DMS153 (cell line): ENCODE measurements around the gene ANKRD28.
"Not testable (repeated sequence)": the region's sequence is repeated elsewhere in the genome, so short reads cannot be mapped to it uniquely, and the experiment has no call there.

Experiments used
- DNase-seq: peaks from one replicate; lab custom pipeline; 2025; lab: John Stamatoyannopoulos, UW

ANKRD28 gene

DNA sequence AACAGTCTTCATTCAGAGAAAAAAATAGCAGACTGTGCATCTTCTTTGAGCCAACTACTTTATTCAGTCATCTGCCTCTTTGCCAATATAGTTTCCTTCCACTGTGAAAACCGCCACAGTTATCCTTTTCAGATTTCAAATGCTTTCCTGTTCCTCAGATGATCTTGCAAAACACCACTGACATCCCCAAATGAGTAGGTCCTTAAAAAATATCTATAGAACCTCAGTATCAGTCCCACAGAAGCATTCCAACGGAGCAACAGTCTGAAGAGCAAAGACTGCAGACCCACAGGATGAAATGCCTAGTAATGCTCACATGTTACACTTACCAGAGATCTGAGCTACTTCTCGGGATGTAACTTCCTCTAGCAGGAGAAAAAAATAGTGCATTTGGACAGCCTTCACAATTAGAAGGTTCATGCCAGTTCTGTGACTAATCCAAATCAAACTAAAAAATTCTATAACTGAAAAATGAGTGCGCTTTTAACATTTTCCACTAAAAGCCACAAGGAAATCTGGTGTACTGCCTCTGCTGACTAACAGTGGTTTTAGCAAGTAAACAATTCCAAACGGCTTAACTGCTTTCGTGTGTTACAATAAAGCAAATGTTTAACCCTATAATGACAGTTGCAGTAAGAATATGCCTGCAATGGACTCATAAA, at the start of gene ANKRD28:
ANKRD28 (minus strand) TSS at position 338 of the 662 bp plus-strand sequence. CDS start 1,458 bp downstream, outside the sequence.
- DNase-seq, result no peak

- no peak for DNase-seq
These were observed 49.5 kb upstream of the ANKRD28 start for GRCh38 chr3:15847239-15847638.

DNA sequence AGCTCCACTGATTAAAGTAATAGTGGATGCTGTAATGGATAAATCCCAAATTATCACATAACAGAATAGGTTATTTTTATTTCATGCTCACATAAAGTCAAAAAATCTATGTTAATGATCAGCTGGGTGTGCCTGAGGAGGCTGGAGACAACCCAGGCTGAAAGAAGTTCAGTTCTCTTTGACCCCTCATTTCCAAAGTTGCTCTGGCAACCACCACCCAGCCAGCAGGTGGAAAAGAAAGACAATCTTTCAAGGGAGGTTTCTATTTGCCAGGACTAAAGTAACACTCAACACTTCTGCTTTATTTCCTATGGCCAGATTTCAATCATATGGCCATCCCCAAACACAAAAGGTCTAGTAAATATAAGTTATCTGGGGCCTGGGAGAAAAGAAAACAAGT, 48.8 kb upstream of the ANKRD28 start:
- no peak for DNase-seq

DNA sequence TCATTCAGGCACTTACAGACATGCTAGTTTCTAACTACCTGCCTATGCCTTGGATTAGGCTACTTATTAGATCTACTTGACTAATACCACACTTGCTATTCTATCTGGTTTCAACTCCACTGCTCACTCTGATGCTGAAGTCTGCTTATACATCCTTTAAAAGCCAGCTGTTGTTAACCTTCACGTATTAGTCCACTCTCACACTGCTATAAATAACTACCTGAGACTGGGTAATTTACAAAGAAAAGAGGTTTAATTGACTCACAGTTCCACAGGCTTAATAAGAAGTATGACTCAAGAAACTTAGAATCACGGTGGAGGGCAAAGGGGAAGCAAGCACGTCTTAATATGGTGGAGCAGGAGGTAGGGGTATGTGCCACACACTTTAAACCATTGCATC, 47.7 kb upstream of the ANKRD28 start:
- no peak for DNase-seq

GRCh38 chr3:15844889-15845288, 47.1 kb upstream of the ANKRD28 start:
- no peak for DNase-seq

- not testable (repeated sequence) for DNase-seq
These were observed 43.6 kb upstream of the ANKRD28 start for GRCh38 chr3:15841091-15841973.

DNA sequence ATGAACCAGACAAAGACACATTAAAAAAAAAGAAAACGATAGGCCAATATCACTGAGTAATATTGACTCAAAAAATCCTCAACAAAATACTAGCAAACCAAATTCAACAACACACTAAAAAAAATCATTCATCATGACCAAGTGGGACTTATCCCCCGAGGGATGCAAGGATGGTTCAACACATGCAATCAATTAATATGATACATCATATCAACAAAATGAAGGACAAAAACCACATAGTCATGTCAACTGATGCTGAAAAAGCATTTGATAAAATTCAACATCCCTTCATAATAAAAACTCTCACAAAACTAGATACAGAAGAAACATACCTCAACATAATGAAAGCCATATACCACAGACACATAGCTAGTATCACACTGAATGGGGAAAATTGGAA, 41.8 kb upstream of the ANKRD28 start:
- no peak for DNase-seq

- no peak for DNase-seq
These were observed 34.1 kb upstream of the ANKRD28 start for GRCh38 chr3:15831927-15832326.

DNA sequence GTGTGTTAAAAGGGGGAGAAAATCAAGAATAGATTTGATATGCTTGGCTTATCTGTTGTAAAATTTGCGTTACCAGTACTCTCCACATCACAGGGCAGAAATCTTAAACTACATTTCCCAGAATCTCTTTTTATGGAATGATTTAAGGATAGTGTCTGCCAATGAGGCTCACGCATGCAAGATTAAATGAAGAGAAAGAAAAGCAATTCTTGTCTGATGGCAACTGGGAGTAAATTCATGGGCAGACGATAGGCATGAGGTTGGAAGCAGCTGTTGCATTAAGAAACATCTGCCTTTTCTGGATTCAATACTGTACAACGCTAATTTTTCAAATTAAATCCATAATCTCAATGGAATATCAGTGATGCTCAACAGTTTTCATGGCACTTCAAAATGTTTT, 27.2 kb upstream of the ANKRD28 start:
- no peak for DNase-seq

DNA sequence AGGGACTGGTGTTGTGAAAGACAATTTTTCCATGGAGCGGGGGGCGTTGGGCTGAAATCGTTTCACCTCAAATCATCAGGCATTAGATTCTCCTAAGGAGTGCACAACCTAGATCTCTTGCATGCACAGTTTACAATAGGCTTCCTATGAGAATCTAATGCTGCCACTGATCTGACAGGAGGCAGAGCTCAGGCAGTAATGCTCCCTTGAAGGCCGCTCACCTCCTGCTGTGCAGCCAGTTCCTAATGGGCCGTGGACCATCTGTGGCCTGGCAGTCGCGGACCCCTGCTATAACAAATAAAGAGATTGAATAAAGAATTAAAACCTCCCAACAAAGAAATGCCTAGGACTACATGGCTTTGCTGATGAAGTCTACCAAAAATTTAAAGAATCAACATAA, 25.3 kb upstream of the ANKRD28 start:
- DNase-seq, result no peak

DNA sequence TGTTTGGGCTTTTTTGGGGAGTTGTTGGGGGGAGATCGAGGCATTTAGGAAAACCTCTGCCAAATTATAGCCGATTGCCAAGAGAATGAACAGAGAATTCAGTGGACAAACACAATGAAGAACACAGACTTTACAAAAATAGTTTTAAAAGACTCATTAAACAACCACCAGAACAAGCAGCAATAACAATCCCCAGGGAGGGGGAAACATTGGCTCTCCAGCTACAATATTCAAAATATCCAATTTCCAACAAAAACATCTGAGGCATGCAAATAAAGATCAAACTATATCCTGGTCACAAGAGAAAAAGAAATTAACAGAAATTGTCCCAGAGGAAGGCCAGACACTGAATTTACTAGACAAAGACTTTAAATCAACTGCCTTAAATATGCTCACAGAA, 24.5 kb upstream of the ANKRD28 start:
- DNase-seq, result no peak

- no peak for DNase-seq
These were observed 23.1 kb upstream of the ANKRD28 start for GRCh38 chr3:15820911-15821310.

DNA sequence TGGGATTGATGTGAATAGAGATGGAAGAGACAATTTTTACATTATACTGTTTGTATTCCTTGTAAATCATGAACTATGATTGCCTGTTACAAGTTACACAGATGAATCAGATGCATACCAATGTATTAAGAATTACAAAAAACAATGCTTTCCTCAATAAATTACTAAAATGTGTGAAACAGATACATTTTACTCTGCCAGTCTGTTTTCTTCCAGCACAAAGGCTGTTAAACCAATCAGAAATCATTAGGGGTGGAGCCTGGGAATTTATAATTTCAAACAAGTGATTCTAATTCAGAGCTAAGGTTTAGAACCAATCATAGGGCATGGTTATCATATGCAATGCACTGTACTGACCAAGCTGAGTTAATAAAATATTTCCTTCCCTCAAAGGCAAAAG, 21.8 kb upstream of the ANKRD28 start:
- DNase-seq, result no peak

GRCh38 chr3:15819043-15819442, 21.3 kb upstream of the ANKRD28 start:
- DNase-seq, result no peak

GRCh38 chr3:15815696-15816095, 17.9 kb upstream of the ANKRD28 start:
- DNase-seq, result no peak

GRCh38 chr3:15813079-15813478, 15.3 kb upstream of the ANKRD28 start:
- not testable (repeated sequence) for DNase-seq

- no peak for DNase-seq
These were observed 14.4 kb upstream of the ANKRD28 start for GRCh38 chr3:15812183-15812582.

DNA sequence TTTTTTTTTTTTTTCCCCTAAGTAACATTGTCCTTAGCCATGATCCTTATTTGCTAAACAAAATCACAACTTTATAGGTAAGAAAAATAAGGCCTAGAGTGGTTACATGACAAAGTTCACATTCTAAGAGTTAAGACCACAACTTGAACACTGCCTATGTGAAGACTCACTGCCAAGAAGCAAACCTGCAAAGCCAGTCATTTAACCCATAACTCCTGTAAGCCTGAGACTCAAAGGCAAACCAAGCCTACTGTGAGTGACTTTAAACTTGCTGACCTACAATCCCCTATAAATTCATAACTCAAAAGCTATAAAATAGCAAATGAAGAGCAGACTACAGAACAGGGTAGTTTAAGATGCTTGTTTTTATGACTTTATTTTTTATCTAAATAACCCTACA, 12.9 kb upstream of the ANKRD28 start:
- no peak for DNase-seq

GRCh38 chr3:15809313-15809712, 11.5 kb upstream of the ANKRD28 start:
- DNase-seq, result no peak

DNA sequence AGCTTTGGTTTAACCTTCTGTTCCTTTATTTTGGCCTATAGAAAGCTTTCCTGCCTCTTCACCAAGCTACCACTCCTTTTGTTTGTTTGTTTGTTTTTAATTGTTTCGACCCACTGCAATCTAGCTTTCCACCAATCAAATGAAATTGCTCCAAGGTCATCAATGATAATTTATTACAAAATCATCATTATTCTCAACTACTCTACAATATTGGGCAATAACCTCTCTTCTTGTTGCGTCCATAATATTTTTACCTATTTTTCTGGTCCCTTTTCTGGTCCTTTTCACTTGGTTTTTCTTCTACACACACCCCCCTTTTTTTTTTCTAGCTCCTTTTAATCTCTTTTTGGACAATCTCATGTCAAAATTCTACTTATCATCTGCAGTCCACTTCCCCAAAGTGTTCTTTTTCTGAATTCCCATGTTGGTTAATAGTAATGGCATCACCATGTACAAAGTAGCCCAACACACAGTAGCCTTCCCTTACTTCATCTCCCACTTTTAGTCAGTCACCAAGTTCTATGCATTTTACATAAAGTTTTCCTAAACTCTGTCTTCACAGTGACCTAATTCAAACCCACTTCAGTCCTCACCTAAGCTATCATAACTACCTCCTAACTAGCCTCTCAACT, 11.0 kb upstream of the ANKRD28 start:
- DNase-seq, result no peak

DNA sequence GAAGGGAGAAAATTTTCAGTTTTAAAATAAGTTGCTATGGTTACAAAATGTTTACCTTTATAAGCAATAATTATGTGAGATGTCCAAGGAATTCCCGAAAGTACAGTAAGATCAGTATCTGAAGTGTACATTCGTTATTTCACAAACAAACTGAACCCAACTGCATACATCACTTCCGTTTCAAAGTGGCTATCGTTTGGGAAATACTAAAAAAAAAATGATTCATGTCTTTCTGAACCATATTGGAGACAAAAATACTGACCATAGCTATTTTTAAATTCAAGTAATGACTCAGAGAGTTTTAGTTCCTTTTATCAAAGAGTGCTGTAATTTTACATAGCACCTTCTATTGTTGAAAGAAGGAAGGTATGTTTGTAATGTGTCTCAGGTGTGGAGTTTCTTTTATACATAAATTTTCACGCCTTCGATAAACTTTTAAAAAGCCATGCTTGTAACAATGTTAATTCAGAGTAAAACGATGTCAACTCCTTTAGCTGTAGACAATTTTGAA, 8.0 kb upstream of the ANKRD28 start:
- no peak for DNase-seq

DNA sequence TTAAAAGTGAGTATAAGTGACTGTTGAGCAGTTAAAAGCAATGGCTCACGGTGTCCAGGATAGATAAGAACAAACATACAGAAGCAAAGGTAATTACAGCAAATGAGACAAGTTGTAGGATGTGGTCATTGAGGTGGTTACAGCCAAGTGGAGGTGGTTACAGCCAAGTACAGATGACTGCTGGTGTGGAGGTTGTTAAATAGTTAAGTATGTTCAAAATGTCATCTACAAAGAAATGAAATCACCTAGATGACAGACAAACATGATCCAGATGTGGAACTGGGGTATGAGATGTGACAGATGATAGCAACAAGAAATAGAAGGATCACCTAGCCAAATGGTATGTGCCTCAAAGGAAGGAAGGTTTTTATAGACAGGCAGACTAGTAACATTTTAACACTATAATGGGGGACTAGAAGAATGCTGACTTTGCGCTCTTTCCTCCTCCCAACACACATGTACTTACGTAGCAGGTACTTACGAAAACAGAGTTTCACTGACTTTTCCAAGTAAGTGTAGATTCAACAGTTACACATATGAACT, 6.8 kb upstream of the ANKRD28 start:
- no peak for DNase-seq
